ENCODE measurements around the gene ITGB3.
"Not testable (repeated sequence)": the region's sequence is repeated elsewhere in the genome, so short reads cannot be mapped to it uniquely, and the experiment has no call there.

The ITGB3 gene

GRCh38 chr17:47214931-47215330 is 38.7 kb upstream of the ITGB3 start:
- DNase-seq (ENCODE audit: low read depth), result no peak
- in situ Hi-C loops (cut with HindIII; ENCODE audit: low sequenced_read_pairs), result no loop called here
- TF ChIP-seq CTCF (IDR thresholded peaks at IDR 0.05; ENCODE audit: low read depth, low read length, missing control alignments), result no peak
- no peak overlapping the region for H3K4me3 ChIP-seq (ENCODE audit: low read depth, low read length)

GRCh38 chr17:47216821-47217220 is 36.8 kb upstream of the ITGB3 start:
- in situ Hi-C loops (cut with HindIII; ENCODE audit: low sequenced_read_pairs); H3K4me3 ChIP-seq (ENCODE audit: low read depth, low read length); DNase-seq (ENCODE audit: low read depth): not testable (repeated sequence)

DNA sequence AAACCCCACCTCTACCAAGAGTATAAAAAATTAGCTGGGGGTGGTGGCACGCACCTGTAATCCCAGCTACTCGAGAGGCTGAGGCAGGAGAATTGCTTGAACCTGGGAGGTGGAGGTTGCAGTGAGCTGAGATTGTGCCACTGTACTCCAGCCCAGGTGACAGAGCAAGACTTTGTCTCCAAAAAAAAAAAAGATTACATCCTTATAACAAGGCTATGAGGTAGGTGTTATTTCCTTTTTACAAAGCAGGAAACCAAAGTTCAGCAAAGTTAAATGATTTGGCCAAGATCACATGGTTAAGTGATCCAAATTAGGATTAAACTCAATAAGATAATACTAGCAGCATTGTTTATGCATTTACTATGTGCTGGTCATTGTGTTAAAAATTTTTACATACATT is 36.3 kb upstream of the ITGB3 start:
- DNase-seq (ENCODE audit: low read depth); H3K4me3 ChIP-seq (ENCODE audit: low read depth, low read length); in situ Hi-C loops (cut with HindIII; ENCODE audit: low sequenced_read_pairs): not testable (repeated sequence)

GRCh38 chr17:47218896-47219430 is 34.7 kb upstream of the ITGB3 start:
- no peak for DNase-seq (ENCODE audit: low read depth)
- H3K4me3 ChIP-seq (ENCODE audit: low read depth, low read length), result no peak overlapping the region
- in situ Hi-C loops (cut with HindIII; ENCODE audit: low sequenced_read_pairs), result no loop called here
- no peak for TF ChIP-seq CTCF (IDR thresholded peaks at IDR 0.05; ENCODE audit: low read depth, low read length, missing control alignments)

- TF ChIP-seq CTCF (IDR thresholded peaks at IDR 0.05; ENCODE audit: low read depth, low read length, missing control alignments), result no peak
- no peak overlapping the region for H3K4me3 ChIP-seq (ENCODE audit: low read depth, low read length)
- in situ Hi-C loops (cut with HindIII; ENCODE audit: low sequenced_read_pairs), result no loop called here
- no peak for DNase-seq (ENCODE audit: low read depth)
These were observed 33.8 kb upstream of the ITGB3 start for GRCh38 chr17:47219621-47220475.

DNA sequence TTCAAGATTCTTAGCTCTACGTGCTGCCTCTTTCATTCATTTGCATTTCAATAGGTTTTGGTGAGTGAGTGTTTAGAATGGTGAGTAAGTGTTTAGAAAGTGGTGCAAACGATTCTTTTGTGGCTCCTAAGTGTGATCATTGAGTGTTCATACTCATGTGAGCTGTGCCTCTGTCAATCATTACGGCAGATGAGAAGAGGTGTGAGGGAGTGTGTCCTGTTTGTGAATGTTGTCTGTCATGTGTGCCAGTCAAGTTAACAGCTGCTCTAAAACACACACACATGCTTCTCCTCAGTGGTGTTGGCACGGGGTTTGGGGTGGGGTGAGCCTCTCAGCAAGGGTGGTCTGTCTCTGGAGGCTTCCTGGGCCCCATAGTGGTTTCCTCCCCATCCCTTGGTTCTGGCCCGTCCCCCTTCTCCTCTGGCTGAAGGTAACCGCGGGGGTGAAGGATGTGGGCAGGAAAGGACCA is 33.1 kb upstream of the ITGB3 start:
- H3K4me3 ChIP-seq (ENCODE audit: low read depth, low read length), result no peak overlapping the region
- in situ Hi-C loops (cut with HindIII; ENCODE audit: low sequenced_read_pairs), result no loop called here
- no peak for TF ChIP-seq CTCF (IDR thresholded peaks at IDR 0.05; ENCODE audit: low read depth, low read length, missing control alignments)
- no peak for DNase-seq (ENCODE audit: low read depth)

GRCh38 chr17:47221154-47221553 is 32.5 kb upstream of the ITGB3 start:
- DNase-seq (ENCODE audit: low read depth), result no peak
- in situ Hi-C loops (cut with HindIII; ENCODE audit: low sequenced_read_pairs), result no loop called here
- no peak overlapping the region for H3K4me3 ChIP-seq (ENCODE audit: low read depth, low read length)
- TF ChIP-seq CTCF (IDR thresholded peaks at IDR 0.05; ENCODE audit: low read depth, low read length, missing control alignments), result no peak
